SK-N-SH treated with all-trans-retinoic acid at 6 μM for 48 hours (cell line): ENCODE data around the gene SLC25A11.

Source experiments
- ARNTL ChIP-seq: fragments of 450-650 bp; formaldehyde crosslinking; IDR thresholded peaks from 2 replicates; pipeline ENCODE4 v1.5.0; 2020; ENCODE audit warnings: low read depth, mild to moderate bottlenecking, moderate library complexity, borderline replicate concordance
- CREB5 ChIP-seq: fragments of 250-450 bp; sonication (Bioruptor Pico); IDR thresholded peaks from 2 replicates; pipeline ENCODE4 v1.5.1; 2020; ENCODE audit warnings: low read depth, mild to moderate bottlenecking, moderate library complexity
- ISL1 ChIP-seq: fragments of 250-450 bp; sonication (Bioruptor Pico); IDR thresholded peaks from 2 replicates; pipeline ENCODE4 v2.1.2; 2022; ENCODE audit warnings: mild to moderate bottlenecking, moderate library complexity
- OSR1 ChIP-seq: fragments of 250-450 bp; sonication (Bioruptor Pico); IDR thresholded peaks from 2 replicates; pipeline ENCODE4 v1.8.0; 2022; ENCODE audit warnings: moderate library complexity, mild to moderate bottlenecking, inconsistent platforms
- PPARA ChIP-seq: fragments of 250-450 bp; sonication (Bioruptor Pico); IDR thresholded peaks from 2 replicates; pipeline ENCODE4 v1.5.0; 2020; ENCODE audit warnings: mild to moderate bottlenecking, borderline replicate concordance
- RARB ChIP-seq: fragments of 250-450 bp; sonication (Bioruptor Pico); IDR thresholded peaks from 2 replicates; pipeline ENCODE4 v1.8.0; 2021; ENCODE audit warnings: mild to moderate bottlenecking, moderate library complexity
- TCF4 ChIP-seq: fragments of 250-450 bp; sonication (Bioruptor Pico); IDR thresholded peaks from 2 replicates; pipeline ENCODE4 v1.8.0; 2021; ENCODE audit warnings: mild to moderate bottlenecking, moderate library complexity, borderline replicate concordance
- TOX ChIP-seq: fragments of 250-450 bp; sonication (Bioruptor Pico); IDR thresholded peaks from 2 replicates; pipeline ENCODE4 v1.8.0; 2021; ENCODE audit warnings: mild to moderate bottlenecking, moderate library complexity, borderline replicate concordance
- ZFP3 ChIP-seq: fragments of 250-450 bp; sonication (Bioruptor Pico); IDR thresholded peaks from 2 replicates; pipeline ENCODE4 v1.5.0; 2020; ENCODE audit warnings: mild to moderate bottlenecking, moderate library complexity
- ZFP30 ChIP-seq: fragments of 450-650 bp; formaldehyde crosslinking; IDR thresholded peaks from 2 replicates; pipeline ENCODE4 v1.5.0; 2022; ENCODE audit warnings: mild to moderate bottlenecking, moderate library complexity
- ZNF70 ChIP-seq: fragments of 450-650 bp; formaldehyde crosslinking; IDR thresholded peaks from 2 replicates; pipeline ENCODE4 v1.5.0; 2020; ENCODE audit warnings: mild to moderate bottlenecking, moderate library complexity
- ZNF8 ChIP-seq: fragments of 450-650 bp; formaldehyde crosslinking; IDR thresholded peaks from 2 replicates; pipeline ENCODE4 v1.5.0; 2020; ENCODE audit warnings: mild to moderate bottlenecking, moderate library complexity

DNA sequence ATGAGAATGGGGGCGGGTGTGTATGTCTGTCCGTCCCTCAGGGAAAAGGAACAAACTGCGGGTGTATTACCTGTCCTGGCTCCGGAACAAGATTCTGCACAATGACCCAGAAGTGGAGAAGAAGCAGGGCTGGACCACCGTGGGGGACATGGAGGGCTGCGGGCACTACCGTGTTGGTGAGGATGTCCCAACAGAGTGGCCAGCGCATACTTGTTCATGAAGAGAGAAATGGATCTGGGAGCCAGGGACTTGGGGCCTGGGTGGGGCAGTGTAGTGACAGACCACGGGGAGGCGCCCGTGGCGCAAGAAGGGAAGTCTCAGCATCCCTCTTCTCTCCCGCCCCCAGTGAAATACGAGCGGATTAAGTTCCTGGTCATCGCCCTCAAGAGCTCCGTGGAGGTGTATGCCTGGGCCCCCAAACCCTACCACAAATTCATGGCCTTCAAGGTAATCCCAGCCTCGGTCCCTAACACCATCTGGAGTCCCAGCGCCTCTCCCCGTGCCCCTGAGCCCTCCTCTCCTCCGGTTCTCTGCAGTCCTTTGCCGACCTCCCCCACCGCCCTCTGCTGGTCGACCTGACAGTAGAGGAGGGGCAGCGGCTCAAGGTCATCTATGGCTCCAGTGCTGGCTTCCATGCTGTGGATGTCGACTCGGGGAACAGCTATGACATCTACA is 44.1 kb downstream of the SLC25A11 start:
- TF ChIP-seq ZFP3 (CRISPR knock-in tag): no peak
- TF ChIP-seq ISL1 (CRISPR knock-in tag): no peak
- TF ChIP-seq ZNF70: no peak
- TF ChIP-seq CREB5 (CRISPR knock-in tag): no peak
- TF ChIP-seq ZFP30 (CRISPR knock-in tag): no peak
- TF ChIP-seq RARB: no peak
- no peak for TF ChIP-seq ARNTL
- no peak for TF ChIP-seq OSR1 (CRISPR knock-in tag)
- TF ChIP-seq TCF4 (CRISPR knock-in tag): no peak
- no peak for TF ChIP-seq PPARA (CRISPR knock-in tag)
- no peak for TF ChIP-seq ZNF8 (CRISPR knock-in tag)
- no peak for TF ChIP-seq TOX (CRISPR knock-in tag)
